Measurements from ENCODE around the gene PPP4C. TPM values are rescaled to one million over a fixed set of nuclear protein-coding genes. Genes with fewer than 3 reads are reported as not detected.

Gene PPP4C
- total and polyA plus RNA-seq, 11 donors, result 29.9 to 89.0 (median 43.5) TPM

DNA sequence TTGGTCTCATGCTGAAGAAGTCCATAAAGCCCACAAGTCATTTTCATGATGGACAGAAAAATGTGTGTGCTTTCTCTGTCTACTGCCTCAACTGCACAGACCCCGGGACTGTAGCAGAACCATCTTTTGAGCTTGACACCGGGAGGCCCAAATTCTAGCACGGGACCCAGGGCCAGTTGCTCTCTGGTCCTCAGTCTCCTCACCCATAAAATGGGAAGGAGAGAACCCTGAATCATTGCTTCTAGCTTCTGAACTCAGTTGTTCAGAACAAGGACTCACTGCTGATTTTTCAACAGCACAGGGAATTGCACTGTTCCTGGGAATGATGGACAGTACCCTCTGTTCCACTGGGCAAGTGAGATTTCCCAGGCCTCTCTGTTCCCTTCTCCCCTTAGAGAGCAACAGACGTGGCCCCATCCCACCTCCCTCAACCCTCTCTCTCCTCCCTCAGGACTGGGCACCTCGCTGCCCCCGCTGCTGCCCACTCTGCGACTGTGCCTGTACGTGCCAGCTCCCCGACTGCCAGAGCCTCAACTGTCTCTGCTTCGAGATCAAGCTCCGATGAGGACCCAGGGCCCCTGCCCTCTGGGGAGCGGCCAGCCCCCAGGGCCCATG, 12.4 kb upstream of the PPP4C start:
- peaks cover 0 to 43% (median 37%) of the 10 kb centered on the region in 12 donors for H3K4me1 ChIP-seq
- H3K27me3 ChIP-seq, result no peaks in the 10 kb centered on the region
- WGBS, 4 donors, result 47 to 59% (median 56%) methylated on average over 10 to 12 of the region's 12 CpGs
- H3K27ac ChIP-seq, result peak overlapping the region; percentile 92 to 100 (median 99)
- intact Hi-C loops (cut with DNase I), result loop anchor here in 4 of 10 donors (5.0 to 10.0 kb wide), 5 partner anchors 59 to 461 kb away; partner anchors contain the start of genes MAPK3 (in 2 of the 4), HIRIP3 (in 1 of the 4), INO80E (in 1 of the 4) and ZNF768 (in 1 of the 4)
- no peaks in the 10 kb centered on the region for H3K9me3 ChIP-seq
- no peak for TF ChIP-seq POLR2A (IDR thresholded peaks at IDR 0.05)
- TF ChIP-seq, protein P1, sequence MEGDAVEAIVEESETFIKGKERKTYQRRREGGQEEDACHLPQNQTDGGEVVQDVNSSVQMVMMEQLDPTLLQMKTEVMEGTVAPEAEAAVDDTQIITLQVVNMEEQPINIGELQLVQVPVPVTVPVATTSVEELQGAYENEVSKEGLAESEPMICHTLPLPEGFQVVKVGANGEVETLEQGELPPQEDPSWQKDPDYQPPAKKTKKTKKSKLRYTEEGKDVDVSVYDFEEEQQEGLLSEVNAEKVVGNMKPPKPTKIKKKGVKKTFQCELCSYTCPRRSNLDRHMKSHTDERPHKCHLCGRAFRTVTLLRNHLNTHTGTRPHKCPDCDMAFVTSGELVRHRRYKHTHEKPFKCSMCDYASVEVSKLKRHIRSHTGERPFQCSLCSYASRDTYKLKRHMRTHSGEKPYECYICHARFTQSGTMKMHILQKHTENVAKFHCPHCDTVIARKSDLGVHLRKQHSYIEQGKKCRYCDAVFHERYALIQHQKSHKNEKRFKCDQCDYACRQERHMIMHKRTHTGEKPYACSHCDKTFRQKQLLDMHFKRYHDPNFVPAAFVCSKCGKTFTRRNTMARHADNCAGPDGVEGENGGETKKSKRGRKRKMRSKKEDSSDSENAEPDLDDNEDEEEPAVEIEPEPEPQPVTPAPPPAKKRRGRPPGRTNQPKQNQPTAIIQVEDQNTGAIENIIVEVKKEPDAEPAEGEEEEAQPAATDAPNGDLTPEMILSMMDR (IDR thresholded peaks at IDR 0.05), result no peak
- H3K4me3 ChIP-seq, result peak overlapping the region in 11 of 12 donors; percentile 78 to 99 (median 91)
- no peak for DNase-seq
- no peak for ATAC-seq
- peaks cover 0 to 23% (median 16%) of the 10 kb centered on the region in 9 donors for H3K36me3 ChIP-seq

DNA sequence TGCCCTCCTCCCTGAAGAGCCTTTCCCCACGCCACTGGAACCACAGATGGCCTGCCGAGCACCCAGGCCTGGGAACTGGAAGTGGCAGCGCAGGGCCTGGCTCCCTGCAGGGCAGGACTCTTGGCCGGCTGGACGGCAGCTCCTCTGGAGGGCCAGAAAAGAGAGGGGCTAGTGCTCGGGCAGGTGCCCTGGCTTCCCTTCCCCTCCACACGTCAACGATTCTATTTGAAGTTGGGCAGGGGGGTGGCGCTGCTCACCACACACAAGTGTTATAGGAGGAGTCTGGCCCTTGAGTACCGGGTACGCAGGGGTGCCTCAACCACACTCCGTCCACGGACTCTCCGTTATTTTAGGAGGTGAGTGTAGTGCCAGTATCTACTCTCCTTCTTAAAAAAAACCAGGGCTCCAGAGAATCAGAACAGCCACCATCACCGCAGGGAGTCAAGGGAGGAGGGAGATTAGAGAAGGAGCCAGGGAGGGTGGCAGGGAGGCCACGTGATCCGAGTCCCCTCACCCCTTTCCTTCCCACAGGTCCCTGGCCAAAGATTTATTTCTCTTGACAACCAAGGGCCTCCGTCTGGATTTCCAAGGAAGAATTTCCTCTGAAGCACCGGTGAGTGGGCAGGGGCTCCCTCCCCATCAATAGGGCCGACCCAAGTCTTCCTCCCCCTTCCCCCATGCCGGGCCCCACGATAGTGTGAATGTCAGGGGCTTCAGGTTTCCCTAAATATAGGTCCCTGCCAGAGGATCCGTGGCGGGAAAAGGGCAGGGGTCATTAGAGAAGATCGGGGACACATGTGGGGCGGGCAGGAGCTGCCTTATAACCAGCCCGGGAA, 11.7 kb upstream of the PPP4C start:
- Histone ChIP-seq H3K27me3 (no peaks in the 10 kb centered on the region), H3K36me3 (peaks cover 0 to 30% (median 24%) of the 10 kb centered on the region in 9 donors), H3K9me3 (no peaks in the 10 kb centered on the region), H3K27ac (peak overlapping the region; percentile 92 to 100 (median 99)), H3K4me1 (peaks cover 0 to 51% (median 44%) of the 10 kb centered on the region in 12 donors), H3K4me3 (peak overlapping the region; percentile 53 to 99 (median 90))
- DNase-seq (peak; percentile 75 to 91 (median 86)), ATAC-seq (peak; percentile 34 to 57 (median 55))
- 6 to 15% (median 8%) methylated on average over 15 to 27 of the region's 27 CpGs for WGBS, 4 donors
- intact Hi-C loops (cut with DNase I), result loop anchor here in 4 of 10 donors (2.0 to 10.0 kb wide), 6 partner anchors 58 to 595 kb away; partner anchors contain the start of genes MAPK3 (in 2 of the 4), FBRS (in 1 of the 4), HIRIP3 (in 1 of the 4) and INO80E (in 1 of the 4)
- TF ChIP-seq POLR2A (IDR thresholded peaks at IDR 0.05), result peak in 1 of 2 donors; percentile 58
- TF ChIP-seq, protein P1 (IDR thresholded peaks at IDR 0.05), result peak in 9 of 12 donors; percentile 23 to 63 (median 39)

DNA sequence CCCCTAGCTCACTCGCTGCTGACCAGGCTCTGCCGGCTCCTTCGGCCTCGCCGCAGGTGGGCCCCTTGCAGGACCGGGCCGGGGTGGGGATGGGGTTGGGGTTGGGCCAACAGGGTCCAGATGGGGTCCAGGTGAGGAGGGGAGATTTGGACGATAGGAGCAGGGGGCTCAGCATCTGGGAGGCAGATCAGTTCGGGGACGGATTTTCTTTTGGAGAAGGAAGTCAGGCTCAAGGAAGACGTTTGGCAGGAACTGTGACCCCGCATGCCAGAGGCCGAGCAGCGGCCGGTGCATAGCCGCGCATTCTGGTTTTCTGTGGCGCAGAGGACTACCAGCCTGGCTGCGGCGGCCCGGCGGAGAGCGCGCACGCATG, 11.1 kb upstream of the PPP4C start:
- WGBS, 4 donors, result 0 to 1% (median 0%) methylated on average over 10 to 25 of the region's 25 CpGs
- peak in 1 of 4 donors; percentile 0 for ATAC-seq

More for the DNA sequence above, 11.1 kb upstream of the PPP4C start:
- DNase-seq, result peak in 1 of 5 donors; percentile 48
- H3K4me3 ChIP-seq, result peak overlapping the region; percentile 53 to 99 (median 90)
- intact Hi-C loops (cut with DNase I), result loop anchor here in 4 of 10 donors (1.0 to 10.0 kb wide), 8 partner anchors 28 to 594 kb away; partner anchors contain the start of genes MAPK3 (in 2 of the 4), FBRS (in 1 of the 4), HIRIP3 (in 1 of the 4) and INO80E (in 1 of the 4)
- peak overlapping the region; percentile 92 to 100 (median 99) for H3K27ac ChIP-seq
- no peaks in the 10 kb centered on the region for H3K27me3 ChIP-seq
- TF ChIP-seq POLR2A (IDR thresholded peaks at IDR 0.05), result peak in 1 of 2 donors; percentile 39
- TF ChIP-seq, protein P1 (IDR thresholded peaks at IDR 0.05), result no peak
- H3K36me3 ChIP-seq, result peaks cover 0 to 36% (median 30%) of the 10 kb centered on the region in 9 donors
- H3K4me1 ChIP-seq, result peaks cover 0 to 57% (median 50%) of the 10 kb centered on the region in 12 donors
- H3K9me3 ChIP-seq, result no peaks in the 10 kb centered on the region
